ENCODE data around the gene ABLIM2. TPM values are rescaled to one million over a fixed set of nuclear protein-coding genes. Genes with fewer than 3 reads are reported as not detected.

ABLIM2 gene
- total and polyA plus RNA-seq, 2 experiments from 2014 or later, result 1.5 to 4.3 TPM

DNA sequence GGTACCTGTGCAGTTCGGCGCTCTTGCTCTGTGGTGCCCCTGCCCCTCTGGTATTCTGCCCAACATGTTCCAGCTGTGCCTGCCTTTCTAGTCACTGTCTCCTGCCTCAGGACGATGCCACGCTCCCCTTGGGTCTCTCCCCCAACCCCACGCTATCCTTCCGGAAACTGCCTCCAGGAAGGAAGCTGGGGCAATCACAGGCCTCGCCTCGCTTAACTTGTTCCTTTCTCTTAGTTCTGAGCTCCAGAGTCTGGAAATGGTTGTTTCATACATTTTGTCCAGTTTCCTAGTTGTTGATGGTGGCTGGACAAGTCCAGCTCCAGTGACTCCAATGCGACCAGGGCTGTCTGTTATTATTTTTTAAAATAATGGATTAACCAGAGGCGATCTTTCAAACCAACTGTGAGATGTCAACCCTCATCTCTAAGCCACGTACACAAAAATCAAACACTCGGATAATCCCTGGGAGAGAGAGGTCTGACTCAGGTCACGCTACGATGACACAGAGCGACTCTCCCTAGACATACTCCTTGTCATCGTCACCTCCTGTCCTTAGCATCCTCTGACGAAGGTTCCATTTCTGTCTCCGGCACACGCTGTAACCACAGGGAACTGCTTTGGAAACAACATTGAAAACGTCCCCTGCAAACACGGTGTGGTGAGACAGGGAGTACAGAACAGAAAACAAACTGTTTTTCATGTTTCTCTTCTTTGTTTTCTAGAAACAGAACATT lies 62.5 kb downstream of the ABLIM2 start:
- Histone ChIP-seq H4K20me1 (replicated peaks; ENCODE audit: insufficient read depth) (no peaks in the 10 kb centered on the region), H2AFZ (no peak overlapping the region), H3K9me2 (ENCODE audit: insufficient read depth) (no peaks in the 10 kb centered on the region), H3K4me3 (no peak overlapping the region), H3K27ac (ENCODE audit: low read depth) (no peak overlapping the region), H3K4me2 (no peak overlapping the region), H3F3A (replicated peaks; ENCODE audit: low read depth) (0 out of 2 replicates have a peak, but pooled peaks cover 4% of the 10 kb centered on the region), H3K36me3 (ENCODE audit: insufficient read depth) (no peaks in the 10 kb centered on the region; the same call in 1 of the 2 replicates), H3K27me3 (ENCODE audit: insufficient read depth) (no peaks in the 10 kb centered on the region), H3K79me2 (replicated peaks; ENCODE audit: insufficient read depth) (no peaks in the 10 kb centered on the region), H3K4me1 (ENCODE audit: insufficient read depth) (no peaks in the 10 kb centered on the region)
- Mint-ChIP-seq H3K4me3 (no peak overlapping the region), H3K4me1 (peaks cover 3% of the 10 kb centered on the region; the same call in 1 of the 3 replicates), H3K27me3 (ENCODE audit: insufficient read depth, low read depth, poor library complexity) (peaks cover 4% of the 10 kb centered on the region), H3K27ac (no peak overlapping the region), H3K9me3 (peaks cover 30% of the 10 kb centered on the region), H3K36me3 (ENCODE audit: low read depth) (peaks cover 27% of the 10 kb centered on the region)
- no peak for DNase-seq (ENCODE audit: low spot score)
- ATAC-seq, result no peak
- TF ChIP-seq POLR2AphosphoS5 (IDR thresholded peaks at IDR 0.05; ENCODE audit: low read depth), result no peak
- TF ChIP-seq JUNB (IDR thresholded peaks at IDR 0.05; ENCODE audit: unreplicated experiment), result no peak
- TF ChIP-seq, protein P1, sequence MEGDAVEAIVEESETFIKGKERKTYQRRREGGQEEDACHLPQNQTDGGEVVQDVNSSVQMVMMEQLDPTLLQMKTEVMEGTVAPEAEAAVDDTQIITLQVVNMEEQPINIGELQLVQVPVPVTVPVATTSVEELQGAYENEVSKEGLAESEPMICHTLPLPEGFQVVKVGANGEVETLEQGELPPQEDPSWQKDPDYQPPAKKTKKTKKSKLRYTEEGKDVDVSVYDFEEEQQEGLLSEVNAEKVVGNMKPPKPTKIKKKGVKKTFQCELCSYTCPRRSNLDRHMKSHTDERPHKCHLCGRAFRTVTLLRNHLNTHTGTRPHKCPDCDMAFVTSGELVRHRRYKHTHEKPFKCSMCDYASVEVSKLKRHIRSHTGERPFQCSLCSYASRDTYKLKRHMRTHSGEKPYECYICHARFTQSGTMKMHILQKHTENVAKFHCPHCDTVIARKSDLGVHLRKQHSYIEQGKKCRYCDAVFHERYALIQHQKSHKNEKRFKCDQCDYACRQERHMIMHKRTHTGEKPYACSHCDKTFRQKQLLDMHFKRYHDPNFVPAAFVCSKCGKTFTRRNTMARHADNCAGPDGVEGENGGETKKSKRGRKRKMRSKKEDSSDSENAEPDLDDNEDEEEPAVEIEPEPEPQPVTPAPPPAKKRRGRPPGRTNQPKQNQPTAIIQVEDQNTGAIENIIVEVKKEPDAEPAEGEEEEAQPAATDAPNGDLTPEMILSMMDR (conservative IDR thresholded peaks at IDR 0.05; ENCODE audit: low read depth in 2 of 2), result no peak
- no peak for TF ChIP-seq ZNF331 (CRISPR knock-in tag; IDR thresholded peaks at IDR 0.05; ENCODE audit: low read depth)
- no peak for TF ChIP-seq ZNF114 (CRISPR knock-in tag; IDR thresholded peaks at IDR 0.05)
- TF ChIP-seq, protein P2, sequence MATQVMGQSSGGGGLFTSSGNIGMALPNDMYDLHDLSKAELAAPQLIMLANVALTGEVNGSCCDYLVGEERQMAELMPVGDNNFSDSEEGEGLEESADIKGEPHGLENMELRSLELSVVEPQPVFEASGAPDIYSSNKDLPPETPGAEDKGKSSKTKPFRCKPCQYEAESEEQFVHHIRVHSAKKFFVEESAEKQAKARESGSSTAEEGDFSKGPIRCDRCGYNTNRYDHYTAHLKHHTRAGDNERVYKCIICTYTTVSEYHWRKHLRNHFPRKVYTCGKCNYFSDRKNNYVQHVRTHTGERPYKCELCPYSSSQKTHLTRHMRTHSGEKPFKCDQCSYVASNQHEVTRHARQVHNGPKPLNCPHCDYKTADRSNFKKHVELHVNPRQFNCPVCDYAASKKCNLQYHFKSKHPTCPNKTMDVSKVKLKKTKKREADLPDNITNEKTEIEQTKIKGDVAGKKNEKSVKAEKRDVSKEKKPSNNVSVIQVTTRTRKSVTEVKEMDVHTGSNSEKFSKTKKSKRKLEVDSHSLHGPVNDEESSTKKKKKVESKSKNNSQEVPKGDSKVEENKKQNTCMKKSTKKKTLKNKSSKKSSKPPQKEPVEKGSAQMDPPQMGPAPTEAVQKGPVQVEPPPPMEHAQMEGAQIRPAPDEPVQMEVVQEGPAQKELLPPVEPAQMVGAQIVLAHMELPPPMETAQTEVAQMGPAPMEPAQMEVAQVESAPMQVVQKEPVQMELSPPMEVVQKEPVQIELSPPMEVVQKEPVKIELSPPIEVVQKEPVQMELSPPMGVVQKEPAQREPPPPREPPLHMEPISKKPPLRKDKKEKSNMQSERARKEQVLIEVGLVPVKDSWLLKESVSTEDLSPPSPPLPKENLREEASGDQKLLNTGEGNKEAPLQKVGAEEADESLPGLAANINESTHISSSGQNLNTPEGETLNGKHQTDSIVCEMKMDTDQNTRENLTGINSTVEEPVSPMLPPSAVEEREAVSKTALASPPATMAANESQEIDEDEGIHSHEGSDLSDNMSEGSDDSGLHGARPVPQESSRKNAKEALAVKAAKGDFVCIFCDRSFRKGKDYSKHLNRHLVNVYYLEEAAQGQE (IDR thresholded peaks at IDR 0.05; ENCODE audit: unreplicated experiment), result no peak
- TF ChIP-seq, protein P3, sequence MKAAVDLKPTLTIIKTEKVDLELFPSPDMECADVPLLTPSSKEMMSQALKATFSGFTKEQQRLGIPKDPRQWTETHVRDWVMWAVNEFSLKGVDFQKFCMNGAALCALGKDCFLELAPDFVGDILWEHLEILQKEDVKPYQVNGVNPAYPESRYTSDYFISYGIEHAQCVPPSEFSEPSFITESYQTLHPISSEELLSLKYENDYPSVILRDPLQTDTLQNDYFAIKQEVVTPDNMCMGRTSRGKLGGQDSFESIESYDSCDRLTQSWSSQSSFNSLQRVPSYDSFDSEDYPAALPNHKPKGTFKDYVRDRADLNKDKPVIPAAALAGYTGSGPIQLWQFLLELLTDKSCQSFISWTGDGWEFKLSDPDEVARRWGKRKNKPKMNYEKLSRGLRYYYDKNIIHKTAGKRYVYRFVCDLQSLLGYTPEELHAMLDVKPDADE (IDR thresholded peaks at IDR 0.05), result no peak
- no peak for TF ChIP-seq CREB1 (CRISPR knock-in tag; IDR thresholded peaks at IDR 0.05; ENCODE audit: low read depth)
- TF ChIP-seq STAT1 (IDR thresholded peaks at IDR 0.05; ENCODE audit: unreplicated experiment), result no peak
- no peak for TF ChIP-seq EZH2phosphoT487 (IDR thresholded peaks at IDR 0.05; ENCODE audit: unreplicated experiment)
- TF ChIP-seq EZH2 (IDR thresholded peaks at IDR 0.05; ENCODE audit: low read depth, unreplicated experiment), result no peak
- no peak for TF ChIP-seq NANOG (IDR thresholded peaks at IDR 0.05; ENCODE audit: borderline replicate concordance)
- TF ChIP-seq, protein P4, sequence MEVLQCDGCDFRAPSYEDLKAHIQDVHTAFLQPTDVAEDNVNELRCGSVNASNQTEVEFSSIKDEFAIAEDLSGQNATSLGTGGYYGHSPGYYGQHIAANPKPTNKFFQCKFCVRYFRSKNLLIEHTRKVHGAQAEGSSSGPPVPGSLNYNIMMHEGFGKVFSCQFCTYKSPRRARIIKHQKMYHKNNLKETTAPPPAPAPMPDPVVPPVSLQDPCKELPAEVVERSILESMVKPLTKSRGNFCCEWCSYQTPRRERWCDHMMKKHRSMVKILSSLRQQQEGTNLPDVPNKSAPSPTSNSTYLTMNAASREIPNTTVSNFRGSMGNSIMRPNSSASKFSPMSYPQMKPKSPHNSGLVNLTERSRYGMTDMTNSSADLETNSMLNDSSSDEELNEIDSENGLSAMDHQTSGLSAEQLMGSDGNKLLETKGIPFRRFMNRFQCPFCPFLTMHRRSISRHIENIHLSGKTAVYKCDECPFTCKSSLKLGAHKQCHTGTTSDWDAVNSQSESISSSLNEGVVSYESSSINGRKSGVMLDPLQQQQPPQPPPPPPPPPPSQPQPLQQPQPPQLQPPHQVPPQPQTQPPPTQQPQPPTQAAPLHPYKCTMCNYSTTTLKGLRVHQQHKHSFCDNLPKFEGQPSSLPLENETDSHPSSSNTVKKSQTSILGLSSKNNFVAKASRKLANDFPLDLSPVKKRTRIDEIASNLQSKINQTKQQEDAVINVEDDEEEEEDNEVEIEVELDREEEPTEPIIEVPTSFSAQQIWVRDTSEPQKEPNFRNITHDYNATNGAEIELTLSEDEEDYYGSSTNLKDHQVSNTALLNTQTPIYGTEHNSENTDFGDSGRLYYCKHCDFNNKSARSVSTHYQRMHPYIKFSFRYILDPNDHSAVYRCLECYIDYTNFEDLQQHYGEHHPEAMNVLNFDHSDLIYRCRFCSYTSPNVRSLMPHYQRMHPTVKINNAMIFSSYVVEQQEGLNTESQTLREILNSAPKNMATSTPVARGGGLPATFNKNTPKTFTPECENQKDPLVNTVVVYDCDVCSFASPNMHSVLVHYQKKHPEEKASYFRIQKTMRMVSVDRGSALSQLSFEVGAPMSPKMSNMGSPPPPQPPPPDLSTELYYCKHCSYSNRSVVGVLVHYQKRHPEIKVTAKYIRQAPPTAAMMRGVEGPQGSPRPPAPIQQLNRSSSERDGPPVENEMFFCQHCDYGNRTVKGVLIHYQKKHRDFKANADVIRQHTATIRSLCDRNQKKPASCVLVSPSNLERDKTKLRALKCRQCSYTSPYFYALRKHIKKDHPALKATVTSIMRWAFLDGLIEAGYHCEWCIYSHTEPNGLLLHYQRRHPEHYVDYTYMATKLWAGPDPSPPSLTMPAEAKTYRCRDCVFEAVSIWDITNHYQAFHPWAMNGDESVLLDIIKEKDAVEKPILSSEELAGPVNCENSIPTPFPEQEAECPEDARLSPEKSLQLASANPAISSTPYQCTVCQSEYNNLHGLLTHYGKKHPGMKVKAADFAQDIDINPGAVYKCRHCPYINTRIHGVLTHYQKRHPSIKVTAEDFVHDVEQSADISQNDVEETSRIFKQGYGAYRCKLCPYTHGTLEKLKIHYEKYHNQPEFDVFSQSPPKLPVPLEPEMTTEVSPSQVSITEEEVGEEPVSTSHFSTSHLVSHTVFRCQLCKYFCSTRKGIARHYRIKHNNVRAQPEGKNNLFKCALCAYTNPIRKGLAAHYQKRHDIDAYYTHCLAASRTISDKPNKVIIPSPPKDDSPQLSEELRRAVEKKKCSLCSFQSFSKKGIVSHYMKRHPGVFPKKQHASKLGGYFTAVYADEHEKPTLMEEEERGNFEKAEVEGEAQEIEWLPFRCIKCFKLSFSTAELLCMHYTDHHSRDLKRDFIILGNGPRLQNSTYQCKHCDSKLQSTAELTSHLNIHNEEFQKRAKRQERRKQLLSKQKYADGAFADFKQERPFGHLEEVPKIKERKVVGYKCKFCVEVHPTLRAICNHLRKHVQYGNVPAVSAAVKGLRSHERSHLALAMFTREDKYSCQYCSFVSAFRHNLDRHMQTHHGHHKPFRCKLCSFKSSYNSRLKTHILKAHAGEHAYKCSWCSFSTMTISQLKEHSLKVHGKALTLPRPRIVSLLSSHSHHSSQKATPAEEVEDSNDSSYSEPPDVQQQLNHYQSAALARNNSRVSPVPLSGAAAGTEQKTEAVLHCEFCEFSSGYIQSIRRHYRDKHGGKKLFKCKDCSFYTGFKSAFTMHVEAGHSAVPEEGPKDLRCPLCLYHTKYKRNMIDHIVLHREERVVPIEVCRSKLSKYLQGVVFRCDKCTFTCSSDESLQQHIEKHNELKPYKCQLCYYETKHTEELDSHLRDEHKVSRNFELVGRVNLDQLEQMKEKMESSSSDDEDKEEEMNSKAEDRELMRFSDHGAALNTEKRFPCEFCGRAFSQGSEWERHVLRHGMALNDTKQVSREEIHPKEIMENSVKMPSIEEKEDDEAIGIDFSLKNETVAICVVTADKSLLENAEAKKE (CRISPR knock-in tag; IDR thresholded peaks at IDR 0.05), result no peak
